NCI-H82 treated with DMSO at 0.1 percent for 48 hours (cell line): ENCODE results near the gene SPIN1.

Source experiments
- DNase-seq: peaks from one replicate; lab custom pipeline; 2025; ENCODE audit not compliant: unreplicated experiment; lab: John Stamatoyannopoulos, UW

SPIN1 gene

DNA sequence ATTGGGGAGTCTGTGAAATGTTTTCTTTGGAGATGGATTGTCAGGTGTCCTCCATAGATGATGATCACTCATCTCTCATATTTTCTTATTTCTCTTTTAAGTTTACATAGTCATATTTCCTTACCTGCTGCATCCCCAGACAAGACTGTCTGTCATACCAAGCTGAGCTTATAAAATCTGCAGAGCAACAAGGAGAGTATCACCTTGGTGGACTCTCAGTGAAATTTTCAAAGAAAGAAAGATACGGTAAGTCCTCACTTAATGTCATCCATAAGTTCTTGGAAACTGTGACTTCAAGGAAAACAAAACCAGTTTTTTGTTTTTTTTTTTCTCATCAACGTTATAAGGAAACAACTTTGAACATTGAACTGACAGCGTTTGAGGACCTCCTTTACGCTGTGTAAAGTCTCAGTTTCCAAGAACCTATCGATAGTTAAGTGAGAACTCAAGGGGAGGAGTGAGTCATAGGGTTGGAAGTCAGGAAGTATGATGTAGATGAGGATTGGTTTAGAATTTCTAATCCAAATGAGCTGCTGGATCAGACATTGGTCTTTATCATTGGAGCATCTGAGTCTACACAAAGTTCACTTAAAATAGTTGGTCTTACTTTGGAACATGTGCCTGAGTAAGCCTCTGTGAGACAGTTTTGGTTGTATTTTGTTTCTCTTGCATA, 45.5 kb downstream of the SPIN1 start:
- DNase-seq: no peak

DNA sequence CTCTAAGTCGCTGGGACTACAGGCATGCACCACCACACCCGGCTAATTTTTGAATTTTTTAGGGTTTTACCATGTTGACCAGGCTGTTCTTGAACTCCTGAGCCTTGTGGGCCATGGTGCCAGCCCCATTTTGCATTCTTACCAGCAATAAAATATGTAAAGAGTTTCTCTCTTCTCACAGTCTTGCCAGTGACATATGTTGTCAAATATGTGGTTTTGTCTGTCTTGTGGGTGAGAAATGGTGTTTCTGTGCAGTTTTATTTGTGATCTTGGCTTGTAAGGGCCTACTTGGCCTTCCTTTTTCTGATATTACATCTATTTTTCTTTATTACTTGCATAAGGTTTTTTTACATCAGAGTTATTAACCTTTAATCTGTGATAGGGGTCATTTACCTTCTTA, 47.1 kb downstream of the SPIN1 start:
- no peak for DNase-seq

DNA sequence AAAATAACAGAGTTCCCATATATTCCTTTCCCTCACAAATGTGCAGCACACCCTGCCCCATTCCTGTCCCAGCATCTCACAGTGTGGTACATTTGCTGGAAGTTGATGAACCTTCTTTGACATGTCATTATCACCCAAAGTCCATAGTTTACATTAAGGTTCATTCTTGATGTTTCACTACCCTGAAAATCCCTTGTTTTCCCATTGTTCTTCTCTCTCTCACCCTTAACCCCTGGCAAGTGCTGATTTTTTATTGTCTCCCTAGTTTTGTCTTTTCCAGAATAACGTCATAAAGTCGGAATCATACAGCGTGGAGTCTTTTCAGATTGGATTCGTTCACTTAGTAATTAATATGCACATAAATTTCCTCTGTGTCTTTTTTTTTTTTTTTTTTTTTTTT, 48.1 kb downstream of the SPIN1 start:
- DNase-seq: no peak

DNA sequence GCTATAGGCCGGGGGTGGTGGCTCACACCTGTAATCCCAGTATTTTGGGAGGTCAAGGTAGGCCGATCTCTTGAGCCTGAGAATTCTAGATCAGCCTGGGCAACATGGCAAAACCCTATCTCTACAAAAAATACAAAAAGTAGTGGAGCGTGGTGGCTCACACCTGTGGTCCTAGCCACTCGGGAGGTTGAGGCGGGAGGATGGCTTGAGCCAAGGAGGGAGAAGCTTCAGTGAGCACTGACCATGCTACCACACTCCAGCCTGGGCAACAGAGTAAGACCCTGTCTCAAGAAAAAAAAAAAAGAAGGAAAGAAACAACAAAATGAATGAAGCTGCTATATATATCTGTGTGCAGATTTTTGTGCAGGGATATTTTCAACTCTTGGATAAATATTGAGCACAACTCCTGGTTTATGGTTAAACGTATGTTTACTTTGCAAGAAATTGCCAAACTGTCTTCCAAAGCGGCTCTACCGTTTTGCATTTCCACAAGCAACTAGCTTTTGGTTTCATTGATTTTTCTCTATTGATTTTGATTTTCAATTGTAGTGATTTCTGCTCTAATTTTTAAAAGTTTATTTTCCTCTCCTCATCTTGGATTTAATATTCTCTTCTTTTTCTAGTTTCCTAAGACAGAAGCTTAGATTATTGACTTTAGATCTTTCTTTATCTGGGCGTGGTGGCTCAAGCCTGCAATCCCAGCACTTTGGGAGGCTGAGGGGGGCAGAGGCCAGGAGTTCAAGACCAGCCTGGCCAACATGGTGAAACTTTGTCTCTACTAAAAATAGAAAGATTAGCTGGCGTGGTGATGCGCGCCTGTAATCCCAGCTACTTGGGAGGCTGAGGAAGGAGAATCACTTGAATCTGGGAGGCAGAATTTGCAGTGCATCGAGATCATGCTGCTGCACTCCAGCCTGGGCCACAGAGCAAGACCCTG, 49.2 kb downstream of the SPIN1 start:
- no peak for DNase-seq

DNA sequence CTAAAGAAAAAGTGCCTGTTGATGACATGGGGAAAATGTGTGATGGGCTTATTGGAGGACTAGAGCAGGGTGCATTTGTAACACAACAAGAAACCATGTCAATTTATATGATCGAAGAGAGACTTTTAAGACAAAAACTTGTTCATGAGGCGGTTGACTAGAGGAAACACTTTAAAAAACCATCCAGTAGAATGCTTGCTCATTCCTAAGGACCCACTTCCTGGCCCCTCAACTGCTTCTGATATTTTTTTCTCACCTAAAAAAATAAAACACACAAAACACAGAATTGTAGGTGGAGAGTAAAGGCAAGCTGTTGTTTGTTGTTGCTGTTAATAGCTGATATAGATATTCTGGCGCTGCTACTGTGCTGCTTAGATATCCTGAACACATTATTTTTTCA, 50.6 kb downstream of the SPIN1 start:
- DNase-seq: no peak

DNA sequence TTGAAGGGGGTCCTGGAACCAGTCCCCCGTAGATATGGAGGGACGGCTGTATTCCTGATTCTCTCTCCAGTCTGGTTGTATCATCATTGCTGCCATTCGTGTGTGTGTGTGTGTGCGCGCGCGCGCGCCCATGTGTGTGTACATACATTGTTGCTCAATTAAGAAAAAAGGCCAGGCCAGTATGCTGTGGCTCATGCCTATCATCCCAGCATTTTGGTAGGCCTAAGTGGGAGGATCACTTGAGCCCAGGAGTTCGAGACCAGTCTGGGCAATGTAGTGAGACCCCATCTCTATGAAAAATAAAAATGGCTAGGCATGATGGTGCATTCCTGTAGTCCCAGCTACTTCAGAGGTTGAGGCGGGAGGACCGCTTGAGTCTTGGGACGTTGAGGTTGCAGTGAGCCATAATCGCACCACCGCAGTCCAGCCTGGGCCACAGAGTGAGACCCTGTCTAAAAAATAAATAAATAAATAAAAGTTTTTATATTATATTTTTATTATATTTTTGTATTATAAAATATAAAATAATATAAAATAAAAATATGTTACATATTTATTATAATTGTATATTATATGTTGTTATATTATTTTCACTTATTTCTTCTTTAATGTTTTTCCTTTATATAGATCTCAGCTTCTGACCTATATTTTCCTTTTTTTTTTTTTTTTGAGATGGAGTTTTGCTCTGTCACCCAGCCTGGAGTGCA, 53.2 kb downstream of the SPIN1 start:
- no peak for DNase-seq

DNA sequence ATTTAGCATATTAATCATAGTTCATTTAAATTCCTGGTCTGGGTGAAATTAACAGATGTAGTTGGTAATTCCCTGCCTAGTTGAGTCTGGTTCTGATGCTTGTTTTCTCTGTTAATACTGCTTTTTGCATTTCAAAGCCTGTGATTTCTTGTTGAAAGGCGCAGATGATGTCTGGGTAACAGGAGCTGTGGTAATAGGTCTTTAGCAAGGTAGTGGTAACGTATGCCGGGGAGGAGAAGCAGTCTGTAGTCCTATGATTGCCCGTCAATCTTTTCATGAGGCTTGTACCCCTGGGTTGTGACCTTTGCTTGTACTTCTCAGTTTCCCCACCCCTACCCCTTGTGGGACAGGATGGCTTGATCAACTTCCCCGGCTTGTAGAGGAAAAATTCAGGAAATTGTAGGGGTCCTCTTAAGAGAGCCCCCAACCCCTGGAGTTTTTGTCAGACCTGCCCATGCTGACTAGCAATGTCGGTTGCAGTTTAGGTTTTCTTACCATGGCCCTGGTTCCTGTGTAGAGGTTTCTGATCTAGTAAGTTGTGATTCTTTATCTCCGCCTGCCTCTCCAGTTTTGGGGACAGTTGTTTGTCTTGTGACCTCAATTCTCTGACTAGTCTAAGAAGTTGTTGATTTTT, 55.4 kb downstream of the SPIN1 start:
- no peak for DNase-seq

DNA sequence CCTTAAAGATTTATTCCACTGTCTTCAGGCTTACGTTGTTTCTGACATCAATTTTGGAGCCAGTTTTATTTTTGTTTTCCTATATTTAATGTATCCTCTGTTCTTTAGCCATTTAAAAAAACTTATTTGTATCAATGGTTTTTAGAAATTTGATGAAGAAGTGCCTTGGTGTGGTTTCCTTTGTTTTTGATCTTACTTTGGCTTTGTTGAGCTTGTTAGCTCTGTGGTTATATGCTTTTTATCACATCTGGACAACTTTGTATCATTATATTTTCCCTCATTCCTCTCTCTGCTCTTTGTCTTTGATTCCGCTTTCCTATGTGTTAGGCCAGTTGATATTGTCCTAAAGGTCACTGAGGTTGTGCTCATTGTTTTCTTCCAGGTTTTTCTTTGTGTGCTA, 58.5 kb downstream of the SPIN1 start:
- no peak for DNase-seq

DNA sequence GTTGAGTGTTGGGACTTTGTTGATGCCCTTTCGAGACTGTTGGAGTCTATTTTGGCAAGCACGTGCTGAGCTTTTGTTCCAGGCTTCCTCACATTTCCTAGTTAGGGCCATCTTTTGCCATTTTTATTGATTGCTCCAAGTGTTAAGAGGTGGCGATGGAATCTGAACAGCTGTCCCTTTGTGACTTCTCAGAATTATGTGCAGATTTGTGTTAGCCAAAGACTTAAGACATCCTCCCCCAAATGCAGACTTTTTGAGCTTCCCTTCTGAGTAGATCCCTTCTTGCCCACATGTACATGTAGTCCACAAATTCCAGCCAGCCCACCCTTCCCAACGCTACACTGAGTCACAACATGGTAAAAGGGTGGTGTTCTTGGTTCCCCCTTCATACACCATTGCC, 59.2 kb downstream of the SPIN1 start:
- no peak for DNase-seq

DNA sequence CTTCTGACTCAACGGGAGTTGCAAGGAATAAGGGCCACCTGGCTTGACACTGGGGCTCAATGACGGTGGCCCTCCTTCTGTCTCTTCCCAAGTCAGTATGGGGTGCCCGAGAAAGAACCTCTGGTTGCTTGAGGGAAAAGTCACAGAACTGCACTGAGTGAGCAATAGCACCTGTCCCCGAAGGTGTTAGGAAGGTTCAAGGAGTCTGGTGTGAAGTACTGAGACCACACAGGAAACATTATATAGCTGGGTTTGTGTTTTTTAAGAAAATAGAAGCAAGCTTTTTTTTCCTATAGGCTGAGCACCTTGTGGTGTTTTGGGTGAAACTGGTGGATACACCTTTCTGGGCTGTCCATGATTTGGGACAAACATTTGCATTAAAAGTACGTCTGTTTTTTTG, 62.9 kb downstream of the SPIN1 start:
- no peak for DNase-seq

DNA sequence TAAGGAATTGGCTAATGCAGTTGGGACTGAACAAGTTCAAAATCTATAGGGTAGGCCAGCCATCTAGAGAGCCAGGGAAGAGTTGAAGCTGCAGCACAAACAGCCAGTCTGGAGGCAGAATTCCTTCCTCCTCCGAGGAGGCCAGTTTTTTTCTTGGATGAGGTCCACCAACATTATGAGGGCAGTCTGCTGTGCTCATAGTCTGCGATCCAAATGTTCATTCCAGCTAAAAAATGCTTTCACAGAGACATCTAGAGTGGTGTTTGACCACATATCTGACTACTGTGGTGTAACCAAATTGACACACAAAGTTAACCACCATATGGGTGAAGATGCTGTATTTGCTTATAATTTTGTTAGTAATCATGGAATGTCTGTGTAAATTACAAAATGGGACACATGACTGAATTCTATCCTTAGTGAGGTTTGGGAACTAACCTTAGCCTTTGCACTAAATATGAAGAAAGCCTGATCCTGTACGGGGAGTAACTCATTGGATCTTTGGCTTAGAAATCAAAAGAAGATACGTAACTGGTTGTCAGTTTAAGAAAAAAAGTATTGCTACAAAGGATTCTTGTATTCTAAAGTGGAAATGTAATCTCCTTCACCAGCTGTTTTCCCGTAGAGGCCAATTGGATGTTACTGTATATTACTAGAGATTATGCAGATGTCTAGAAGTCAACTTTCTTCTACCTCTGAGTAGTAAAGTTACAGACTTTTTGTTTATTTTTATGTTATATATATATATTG, 70.6 kb downstream of the SPIN1 start:
- no peak for DNase-seq

DNA sequence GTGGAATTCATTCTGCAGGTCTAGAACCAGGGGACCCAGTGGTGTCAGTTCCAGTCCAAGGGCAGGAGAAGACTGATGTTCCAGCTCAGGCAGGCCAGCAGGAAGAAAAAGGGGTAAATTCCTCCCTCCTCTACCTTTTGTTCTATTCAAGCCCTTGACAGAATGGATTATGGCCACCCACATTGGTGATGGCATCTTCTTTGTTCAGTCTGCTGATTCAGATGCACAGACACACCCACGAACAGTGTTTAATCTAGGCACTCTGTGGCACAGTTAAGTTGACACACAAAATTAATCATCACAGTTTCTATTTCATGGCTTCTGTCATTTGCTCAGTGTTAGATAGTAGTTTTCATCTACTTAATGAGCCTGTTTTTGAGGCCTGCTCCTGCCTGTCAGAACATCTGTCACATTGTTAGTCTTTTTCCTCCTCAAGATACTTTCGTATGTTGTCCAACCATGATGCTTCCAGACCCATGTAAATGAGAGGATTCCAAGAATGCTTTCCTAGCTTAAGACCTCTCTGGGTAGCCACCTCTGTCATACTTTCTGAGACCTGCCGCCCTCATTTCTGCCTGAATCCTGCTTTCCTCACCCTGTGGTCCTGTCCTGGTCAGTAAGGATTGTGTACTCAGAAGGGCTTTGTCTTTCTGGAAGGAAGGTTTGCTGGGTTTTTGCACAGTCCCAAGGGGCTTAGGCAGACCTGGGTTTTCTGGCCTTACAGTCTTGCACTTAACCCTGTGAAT, 72.5 kb downstream of the SPIN1 start:
- DNase-seq: no peak

DNA sequence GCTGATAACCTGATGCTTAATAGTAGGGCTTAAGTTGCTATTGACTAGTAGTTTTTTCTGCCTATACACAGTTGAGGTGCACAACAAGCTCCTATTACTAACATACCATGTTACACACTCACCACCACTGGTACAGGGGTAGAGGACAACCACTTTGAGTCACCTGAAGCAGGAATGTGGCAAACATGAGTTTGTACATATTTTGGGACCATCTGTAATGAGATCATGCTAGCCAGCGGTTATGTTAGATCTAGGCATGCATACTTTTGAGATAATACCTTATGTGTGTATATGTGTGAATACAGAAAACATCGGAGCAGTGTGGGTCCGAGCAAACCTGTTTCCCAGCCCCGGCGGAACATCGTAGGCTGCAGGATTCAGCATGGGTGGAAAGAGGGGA, 73.9 kb downstream of the SPIN1 start:
- no peak for DNase-seq

DNA sequence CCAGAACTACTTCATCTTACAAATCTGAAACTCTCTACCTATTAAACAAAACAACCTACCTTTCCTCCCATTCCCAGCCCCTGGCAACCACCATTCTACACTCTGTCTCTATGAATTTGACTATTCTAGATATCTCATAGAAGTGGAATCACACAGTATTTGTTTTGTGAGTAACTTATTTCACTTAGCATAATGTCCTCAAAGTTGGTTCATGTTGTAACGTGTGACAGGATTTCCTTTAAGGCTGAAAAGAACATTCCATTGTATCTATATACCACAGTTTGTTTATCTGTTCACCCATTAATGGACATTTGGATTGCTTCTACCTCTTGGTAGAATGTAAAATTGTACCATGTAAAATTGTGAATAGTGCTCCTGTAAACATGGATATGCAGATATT, 76.6 kb downstream of the SPIN1 start:
- no peak for DNase-seq

DNA sequence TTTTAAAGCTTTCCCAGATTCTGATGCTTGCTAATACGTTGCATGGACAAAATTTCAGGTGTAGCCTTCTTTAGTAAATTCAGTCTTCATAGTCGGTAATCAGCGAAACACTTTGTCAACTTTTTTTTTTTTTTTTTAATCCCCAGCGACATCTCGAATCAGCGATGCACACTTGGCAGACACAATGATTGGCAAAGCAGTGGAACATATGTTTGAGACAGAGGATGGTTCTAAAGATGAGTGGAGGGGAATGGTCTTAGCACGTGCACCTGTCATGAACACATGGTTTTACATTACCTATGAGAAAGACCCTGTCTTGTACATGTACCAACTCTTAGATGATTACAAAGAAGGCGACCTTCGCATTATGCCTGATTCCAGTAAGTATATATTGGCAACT, 80.0 kb downstream of the SPIN1 start:
- no peak for DNase-seq

DNA sequence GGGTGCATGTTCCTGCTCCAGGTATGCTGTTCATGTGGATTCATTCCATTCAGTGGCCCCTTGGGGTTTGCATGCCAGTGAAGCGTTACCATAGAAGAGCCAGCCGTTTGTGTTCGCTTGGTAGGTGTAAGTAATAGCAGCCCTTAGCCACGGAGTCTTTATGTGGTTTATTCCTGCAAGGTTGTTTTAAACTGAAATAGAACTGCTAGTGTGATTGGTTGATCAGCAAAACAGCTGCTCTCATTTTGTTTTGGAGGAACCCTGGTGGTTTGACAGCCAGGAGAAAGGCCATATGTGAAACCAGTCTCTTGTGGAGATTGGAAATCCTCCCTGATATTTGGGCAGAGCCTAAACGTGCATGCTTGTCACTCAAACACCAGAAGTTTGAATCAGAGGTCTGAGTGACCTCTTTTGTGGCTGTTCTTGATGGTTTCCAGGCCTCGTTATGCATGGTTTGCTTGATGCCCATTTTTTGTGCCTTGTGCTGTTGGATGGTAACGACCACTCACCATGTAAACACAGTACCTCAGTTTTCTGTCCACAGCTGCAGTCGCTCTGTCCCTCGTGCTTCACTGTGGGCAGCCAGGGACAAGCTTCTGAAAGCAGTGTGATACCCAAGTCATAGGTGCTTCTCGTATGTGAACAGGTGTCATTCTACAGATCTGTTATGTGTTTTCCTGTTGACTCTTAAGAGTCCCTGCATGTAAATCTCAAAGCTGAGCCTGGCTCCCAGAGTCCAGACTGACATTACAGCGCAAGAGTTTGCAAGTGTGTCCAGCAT, 88.4 kb downstream of the SPIN1 start:
- no peak for DNase-seq

DNA sequence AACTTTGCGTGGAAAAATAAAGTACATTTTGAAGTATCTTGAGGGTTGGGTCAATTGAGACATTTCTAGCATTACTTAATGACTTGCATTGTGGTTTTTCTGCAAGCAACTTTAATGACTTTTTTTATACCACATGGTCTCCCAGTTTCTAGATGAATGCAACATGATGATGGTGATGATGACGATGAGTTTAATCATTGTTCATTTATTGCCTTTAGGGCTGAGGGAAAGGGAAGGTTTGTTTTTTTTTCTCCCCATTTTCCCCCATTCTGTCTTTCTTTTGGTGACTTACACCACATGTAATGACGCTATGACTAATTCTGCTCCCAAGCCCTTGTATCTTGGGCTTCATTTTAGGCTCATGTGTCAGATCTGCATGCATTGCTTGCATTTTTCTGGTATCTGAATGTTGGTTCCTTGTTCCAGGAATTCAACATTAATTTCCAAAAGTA, 89.1 kb downstream of the SPIN1 start:
- no peak for DNase-seq

DNA sequence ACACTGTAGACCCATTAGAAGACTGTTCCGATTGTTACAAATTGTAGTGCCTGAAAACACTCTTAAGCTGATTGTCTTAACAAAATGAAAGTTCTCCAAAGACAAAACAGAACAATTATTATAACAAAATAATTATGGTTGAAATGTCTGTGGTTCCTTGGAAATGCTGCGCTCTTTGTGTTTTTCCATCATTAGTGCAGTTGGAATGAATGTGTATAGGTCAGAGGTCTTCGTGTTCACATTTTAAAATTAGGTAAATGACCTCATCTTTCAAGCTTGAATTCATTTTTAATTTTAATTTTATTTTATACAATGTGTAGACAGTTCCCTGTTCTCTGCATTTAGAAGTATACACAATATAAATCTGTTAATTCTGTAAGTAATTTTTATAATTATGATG, 90.0 kb downstream of the SPIN1 start:
- DNase-seq: no peak

DNA sequence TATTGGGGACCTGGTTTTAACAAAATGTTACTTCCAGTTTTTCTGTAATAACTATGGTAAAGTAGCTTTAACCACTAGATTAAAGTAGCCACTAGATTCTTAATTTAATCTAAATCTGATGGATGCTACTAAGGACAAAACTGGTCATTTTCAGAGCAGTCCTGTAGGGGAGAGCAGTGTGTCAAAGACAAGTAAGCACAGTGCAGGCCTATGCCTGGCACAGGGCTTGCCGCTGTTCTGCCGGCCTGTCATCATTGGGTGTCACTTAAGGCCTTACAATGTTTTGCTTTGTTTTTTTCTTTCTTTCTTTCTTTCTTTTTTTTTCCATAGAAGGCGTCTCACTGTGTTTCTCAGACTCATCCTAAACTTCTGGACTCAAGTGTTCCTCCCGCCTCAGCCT, 93.7 kb downstream of the SPIN1 start:
- DNase-seq: no peak
